NCI-H460 (cell line): ENCODE results near the gene ZC3H18. TPM values are rescaled to one million over a fixed set of nuclear protein-coding genes. Genes with fewer than 3 reads are reported as not detected.

ENCODE experiments used
- DNase-seq: peaks from one replicate; pipeline ENCODE4 v3.0.0-alpha.2; 2016; ENCODE audit warnings: low read depth; ENCODE audit errors: extremely low read depth
- total RNA-seq: library from RNA; depleted of rRNA; stranded (reverse); fragments of >200 nt; shearing (Covaris generic); gene quantifications from 2 replicates; pipeline ENCODE4 v1.2.3, GENCODE V29; 2014

The ZC3H18 gene
- total RNA-seq, 1 experiment from 2014 or later: 12.8 TPM

DNA sequence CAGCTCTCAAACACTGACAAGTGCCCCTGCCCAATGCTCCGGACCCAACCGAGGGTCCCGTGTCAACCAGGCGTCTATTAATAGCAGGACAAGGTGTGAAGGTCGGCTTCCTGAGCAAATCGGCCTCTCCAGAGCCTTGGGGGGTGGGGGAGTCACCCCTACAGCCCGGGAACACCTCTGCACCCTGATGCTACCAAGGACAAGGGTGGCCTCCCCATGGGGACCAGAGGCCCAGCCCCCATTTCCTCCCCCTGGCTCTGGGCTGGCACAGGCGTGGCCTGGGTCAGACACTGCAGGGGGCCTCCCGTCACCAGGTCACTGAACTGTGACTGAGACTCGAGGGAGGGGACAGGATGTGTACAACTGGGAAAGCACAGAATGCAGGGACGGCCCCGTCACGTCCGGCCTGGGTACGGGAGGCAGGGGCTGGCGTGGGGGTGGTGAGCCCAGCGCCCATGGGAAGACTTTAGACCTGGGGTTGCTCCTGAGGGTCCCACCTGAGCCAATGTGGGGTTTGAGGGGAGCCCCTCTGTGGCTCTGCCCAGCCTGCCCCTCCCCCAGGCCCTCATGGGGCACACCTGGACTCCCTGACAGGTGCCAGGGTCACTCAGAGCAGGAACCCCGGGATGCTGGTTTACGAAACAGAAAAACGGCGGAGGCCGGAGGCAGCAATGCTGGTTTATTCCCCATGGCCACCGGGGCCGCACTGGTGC lies 81.2 kb downstream of the ZC3H18 start:
- DNase-seq: peak; percentile 50

DNA sequence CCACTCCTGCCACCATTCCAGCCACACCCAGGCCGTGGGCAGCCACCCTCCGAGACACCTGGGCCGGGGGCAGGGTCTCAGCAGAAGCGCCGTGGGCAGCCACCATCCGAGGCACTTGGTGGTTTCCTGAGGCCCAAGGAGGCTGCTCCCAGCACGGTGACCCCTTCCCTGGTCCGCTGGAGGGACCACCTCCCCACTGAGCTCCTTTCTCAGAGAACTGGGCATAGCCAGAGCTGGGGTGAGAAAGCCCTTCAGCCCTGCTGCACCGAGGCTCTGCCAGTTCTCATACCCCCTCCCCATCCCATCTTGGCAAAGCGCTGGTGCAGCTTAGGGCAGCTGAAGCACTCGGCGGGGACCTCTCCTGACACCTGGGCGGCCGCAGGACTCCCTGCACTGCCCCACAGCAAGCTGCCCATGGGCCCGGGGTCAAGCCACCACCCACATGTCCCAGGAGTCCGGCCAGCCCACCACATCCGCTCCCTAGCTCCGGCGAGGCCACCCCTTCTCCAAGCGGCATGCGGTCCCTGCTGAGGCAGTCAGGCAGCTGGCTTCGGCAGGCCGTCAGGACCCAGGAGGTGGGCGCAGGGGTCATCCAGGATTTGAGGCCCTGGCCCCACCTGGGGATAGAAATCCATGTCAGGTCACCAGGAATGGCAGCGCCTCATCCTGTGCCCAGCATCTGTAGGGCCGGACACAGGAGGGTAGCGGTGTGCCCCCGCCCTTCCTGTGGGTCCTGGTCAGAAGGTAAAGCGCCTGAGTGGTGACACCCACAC lies 82.0 kb downstream of the ZC3H18 start:
- DNase-seq: no peak

DNA sequence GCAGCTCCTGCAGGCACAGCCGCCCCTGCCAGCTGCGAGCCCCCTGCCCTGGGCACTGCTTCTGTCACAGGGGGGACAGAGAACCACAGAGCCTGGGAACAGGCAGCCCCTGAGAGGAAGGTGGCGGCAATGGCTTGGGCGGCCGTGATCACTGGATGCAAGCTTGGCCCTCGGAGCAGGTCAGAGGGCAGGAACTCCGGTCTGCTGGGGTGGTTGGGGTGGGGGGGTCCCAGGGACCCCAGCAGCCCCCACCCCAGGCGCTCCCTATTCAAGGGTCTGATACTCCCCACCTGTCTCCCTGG lies 82.5 kb downstream of the ZC3H18 start:
- DNase-seq: no peak

- DNase-seq: no peak
These were observed 82.9 kb downstream of the ZC3H18 start for GRCh38 chr16:88653101-88653500.

GRCh38 chr16:88653596-88654362 lies 83.6 kb downstream of the ZC3H18 start:
- DNase-seq: no peak

DNA sequence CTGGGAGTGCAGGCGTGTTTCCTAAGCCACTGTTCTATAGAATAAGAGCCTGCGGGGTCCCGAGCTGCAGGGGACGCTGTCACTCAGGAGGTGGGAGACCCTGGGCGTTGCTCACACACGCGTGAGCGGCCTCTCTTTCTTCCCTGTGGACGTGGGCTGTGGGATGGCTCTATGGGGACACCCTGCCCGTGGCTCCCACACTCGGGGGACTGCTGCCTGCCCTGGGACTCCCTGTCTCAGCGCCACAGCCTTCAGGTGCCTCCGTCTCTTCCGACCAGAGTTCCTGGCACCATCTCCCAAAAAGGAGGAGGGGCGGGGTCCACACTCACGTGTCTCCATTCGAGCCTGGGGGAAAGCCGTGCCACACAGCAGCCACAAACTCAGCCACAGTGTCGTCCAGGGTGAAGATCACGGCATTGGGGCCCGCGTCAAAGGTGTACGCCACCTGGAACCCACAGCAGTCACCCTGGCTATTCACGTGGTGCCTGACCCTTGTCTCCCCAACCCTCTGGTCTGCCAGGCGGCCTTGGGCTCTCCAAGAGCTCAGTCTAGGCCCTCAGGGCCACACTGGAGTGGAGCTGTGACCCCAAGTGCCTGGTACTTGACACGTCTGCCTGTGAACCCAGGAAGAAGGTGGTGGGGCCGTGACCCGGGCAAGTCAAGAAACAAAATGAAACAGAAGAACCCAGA lies 84.3 kb downstream of the ZC3H18 start:
- no peak for DNase-seq

GRCh38 chr16:88655053-88655732 lies 85.0 kb downstream of the ZC3H18 start:
- no peak for DNase-seq

DNA sequence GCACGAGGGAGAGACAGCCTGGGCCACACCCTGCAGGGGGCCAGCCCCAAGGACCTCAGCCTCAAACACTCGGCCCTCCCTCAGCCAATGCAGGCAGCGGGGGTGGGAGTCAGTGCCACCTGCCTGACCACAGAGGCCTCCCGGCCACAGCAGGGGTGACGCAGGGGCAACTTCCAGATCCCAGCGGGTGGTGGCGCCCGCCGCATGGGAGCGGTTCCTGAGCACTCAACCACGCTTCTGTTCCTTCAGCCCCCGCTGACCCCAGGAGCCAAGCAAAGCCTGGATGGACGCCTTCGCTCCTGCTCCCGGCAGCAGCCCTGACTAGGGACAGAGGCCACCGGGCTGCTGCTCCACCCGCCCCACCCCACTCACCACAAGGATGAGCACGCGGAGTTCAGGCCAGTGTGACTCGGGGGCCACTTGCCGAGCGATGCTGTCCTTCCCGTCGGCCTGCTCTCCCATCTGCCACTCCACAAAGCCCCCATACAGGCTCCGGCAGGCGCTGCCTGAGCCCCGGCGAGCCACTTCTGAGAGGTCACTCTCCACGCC lies 85.6 kb downstream of the ZC3H18 start:
- DNase-seq: no peak

DNA sequence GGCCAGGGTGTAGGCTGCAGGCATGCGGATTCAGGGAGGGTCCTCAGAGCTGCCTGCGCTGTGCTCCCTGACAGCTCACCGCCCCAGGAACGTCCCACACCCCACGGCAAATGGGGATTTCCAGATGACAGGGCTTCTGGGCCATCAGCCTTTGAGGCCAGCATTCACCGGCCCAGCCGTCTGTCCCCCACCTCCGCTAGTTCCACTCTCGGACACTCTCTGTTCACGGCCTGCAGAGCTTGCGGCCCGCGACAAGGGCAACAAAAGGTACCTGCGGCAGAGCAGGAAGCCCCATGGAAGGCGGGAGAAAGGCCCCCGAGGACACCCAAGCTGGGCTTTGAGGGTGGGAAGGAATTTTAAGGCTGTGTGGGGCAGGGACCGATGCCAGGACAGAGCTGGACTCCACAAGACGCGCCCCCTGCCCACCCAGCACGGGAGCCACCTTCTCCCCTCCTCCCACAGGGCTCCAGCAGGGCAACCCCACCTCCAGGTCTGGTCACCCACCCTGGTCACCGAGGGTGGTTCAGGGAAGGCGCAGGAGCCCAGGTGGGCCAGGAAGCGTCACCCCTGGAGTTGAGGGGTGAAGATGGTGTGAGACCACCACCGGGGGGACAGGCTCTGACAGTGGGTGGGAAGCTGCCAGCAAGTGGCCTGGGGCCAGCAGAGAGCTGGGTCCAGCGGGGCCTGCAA lies 86.2 kb downstream of the ZC3H18 start:
- no peak for DNase-seq

DNA sequence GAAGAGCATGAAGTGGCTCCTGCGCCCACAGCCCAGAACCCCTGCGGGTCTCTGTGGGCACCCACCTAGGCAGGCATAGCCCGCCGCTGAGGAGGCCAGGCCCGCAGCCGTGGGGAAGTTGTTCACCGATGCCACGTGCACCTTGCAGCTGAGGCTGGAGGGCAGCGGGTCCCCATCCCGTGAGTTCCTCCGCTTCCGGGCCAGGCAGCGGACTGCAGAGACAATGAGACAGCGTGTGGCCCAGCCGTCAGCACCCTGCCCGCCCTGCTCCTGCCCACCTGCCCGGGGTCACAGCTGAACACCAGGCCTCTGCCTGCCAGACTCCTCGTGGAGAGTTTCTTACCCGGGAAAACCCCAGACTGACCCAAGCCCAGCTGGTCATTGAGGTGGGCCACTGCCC lies 87.2 kb downstream of the ZC3H18 start:
- DNase-seq: no peak

DNA sequence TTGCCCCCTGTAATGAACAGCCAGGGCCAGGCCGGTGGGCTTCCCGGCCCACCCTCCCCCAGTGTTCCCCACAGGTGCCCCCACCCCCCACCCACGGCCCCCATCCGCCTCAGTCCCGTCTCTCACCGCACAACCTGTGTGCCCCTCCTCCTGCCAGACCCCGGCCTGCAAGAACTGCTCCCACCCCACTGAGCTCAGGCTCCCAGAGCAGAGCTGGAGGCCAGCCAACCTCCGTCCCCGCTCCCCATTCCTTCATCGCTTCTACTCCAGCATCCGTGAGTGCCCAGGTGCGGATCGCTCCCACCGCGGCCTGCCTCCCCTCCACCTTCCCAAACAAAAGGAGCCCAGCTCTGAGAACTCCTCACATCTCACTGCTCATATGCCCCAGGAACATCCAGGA lies 88.5 kb downstream of the ZC3H18 start:
- DNase-seq: no peak

- no peak for DNase-seq
These were observed 89.0 kb downstream of the ZC3H18 start for GRCh38 chr16:88659160-88659559.

DNA sequence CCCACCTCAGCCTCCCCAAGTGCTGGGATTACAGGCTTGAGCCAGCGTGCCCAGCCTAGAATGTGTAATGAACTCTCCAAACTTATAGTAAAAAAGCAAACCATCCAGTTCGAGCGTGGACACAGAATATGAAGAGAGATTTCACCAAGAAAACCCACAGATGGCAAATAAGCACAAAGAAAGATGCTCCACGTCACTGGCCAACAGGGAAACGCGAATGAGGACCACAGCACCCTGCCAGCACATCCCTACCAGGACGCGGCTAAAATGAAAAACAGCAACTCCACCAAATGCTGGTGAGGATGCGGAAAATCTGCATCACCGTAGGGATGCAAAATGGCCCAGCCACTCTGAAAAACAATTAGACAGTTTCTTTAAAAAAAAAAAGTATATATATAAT lies 91.3 kb downstream of the ZC3H18 start:
- DNase-seq: no peak

DNA sequence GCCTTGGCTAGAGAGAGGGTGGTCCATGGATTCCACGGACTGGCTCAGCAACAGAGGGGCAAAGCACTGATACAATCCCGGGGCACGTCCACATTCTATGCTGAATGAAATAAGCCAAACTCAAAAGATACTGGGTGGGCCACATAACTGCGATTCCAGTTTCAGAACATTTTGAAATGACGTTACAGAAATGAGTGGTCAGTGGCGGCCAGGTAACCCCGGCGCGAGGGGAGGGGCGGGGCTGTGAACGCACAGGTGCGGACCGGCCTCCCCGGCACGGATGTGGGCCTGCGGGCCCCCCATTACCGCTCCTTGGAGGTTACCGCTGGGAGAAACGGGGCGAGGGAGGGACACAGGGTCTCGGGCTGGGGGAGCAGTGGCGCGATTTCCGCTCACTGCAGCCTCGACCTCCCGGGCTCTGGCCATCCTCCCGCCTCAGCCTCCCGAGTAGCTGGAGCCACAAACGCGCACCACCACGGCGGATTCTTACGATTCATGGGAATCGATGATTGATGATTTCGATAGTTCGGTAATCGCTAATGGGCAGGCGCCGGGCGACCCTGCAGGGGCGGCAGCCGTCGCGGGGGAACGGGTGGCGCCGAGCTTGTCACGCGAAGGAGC lies 92.1 kb downstream of the ZC3H18 start:
- no peak for DNase-seq

DNA sequence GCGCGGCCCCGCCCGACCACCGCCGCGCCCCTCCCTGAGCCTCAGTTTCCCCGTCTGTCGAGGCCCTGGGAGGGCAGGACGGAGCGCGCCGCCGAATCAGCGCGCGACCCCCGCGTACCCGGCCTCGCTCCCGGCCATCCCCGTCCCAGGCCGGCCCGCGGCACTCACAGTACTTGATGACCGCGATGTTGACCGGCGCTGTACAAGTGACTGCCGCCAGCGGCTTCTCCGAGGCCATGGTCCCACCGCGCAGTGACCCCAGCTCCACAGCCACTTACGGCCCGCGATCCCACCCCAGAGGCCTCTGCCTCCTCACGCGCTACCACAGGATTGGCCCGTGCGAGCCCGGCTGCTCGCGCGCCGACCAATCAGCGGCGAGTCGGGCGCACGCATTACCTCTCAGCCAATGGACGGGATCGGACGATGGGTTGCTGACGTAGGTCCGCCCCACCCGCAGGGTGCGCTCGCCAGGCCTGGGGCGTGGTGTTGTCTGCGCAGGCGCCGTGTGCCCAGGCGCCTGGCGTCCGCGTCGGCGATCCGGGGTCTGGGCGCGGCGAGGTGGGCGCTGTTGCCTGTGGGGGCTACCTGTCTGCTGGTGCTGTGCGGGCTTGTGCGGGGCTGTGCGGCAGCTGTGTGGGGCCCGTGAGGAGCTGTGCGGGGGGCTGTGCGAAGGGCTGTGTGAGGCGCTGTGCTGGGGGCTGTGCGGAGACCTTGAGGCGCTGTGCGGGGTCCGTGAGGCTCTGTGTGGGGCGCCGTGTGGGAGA lies 92.8 kb downstream of the ZC3H18 start, which contains the start of gene MVD:
MVD (minus strand) TSS at position 249 of the 764 bp plus-strand sequence; CDS start at position 238, 11 bp downstream.
- DNase-seq: peak; percentile 92

GRCh38 chr16:88665148-88665547 lies 94.9 kb downstream of the ZC3H18 start:
- no peak for DNase-seq

DNA sequence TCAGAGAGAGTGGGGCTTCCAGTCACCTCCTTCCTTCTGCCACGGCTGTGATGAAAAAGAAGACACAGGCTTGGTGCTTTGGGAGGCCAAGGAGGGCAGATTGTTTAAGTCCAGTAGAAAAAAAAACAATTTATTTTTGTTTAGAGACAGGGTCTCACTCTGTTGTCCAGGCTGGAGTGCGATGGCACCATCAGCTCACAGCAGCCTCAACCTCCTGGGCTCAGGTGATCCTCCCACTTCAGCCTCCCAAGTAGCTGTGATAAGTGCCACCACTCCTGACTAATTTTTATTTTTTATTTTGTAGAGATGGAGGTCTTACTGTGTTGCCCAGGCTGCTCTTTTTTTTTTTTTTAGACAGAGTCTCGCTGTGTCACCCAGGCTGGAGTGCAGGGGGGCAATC lies 95.4 kb downstream of the ZC3H18 start:
- no peak for DNase-seq

- no peak for DNase-seq
These were observed 97.3 kb downstream of the ZC3H18 start for GRCh38 chr16:88667461-88667860.
